GM12878 (cell line): ENCODE measurements around the gene ENOX2. TPM values are rescaled to one million over a fixed set of nuclear protein-coding genes. Genes with fewer than 3 reads are reported as not detected.

ENCODE experiments used
- ATAC-seq: fragments of 200-7000 bp; cut with Tn5 transposase; 3 replicates; pipeline ENCODE4 v1.9.1; 2020; ENCODE audit warnings: mild to moderate bottlenecking, moderate library complexity
- BruUV-seq: library from RNA; stranded (reverse); fragments of 400-500 nt; replicated peaks from 2 replicates; lab custom pipeline; 2021; lab: Mats Ljungman, UMichigan
- CTCF ChIA-PET: fragments of 300-600 bp; sonication (Branson Sonifier 250); formaldehyde crosslinking; extraction: SDS; loops from one replicate; lab custom pipeline; 2021; ENCODE audit warnings: inconsistent platforms; lab: Yijun Ruan, JAX
- POLR2A ChIA-PET: fragments of 350-600 bp; formaldehyde crosslinking; extraction: SDS; loops from one replicate; lab custom pipeline; 2021; ENCODE audit warnings: inconsistent platforms; lab: Charles Lee
- RAD21 ChIA-PET: fragments of 300-600 bp; sonication (Branson Sonifier 250); formaldehyde crosslinking; loops from one replicate; lab custom pipeline; 2023; ENCODE audit warnings: antibody characterized with exemption; ENCODE audit not compliant: unreplicated experiment; lab: Charles Lee
- SMC1A ChIA-PET: fragments of 300-600 bp; sonication (Branson Sonifier 250); formaldehyde crosslinking; loops from one replicate; lab custom pipeline; 2023; ENCODE audit not compliant: unreplicated experiment, uncharacterized antibody; lab: Charles Lee
- DNase-seq: peaks from one replicate; pipeline ENCODE4 v3.0.0-alpha.2; 2011; ENCODE audit warnings: low read depth, low spot score
- FAIRE-seq: peaks from 3 replicates; lab custom pipeline; 2011; peaks lifted over from hg19 to GRCh38; lab: Jason Lieb, UNC
- H2AFZ ChIP-seq: 2 replicates; pipeline ENCODE4 v1.6.0; 2011; ENCODE audit warnings: low read depth, low read length, control low read depth; ENCODE audit not compliant: control insufficient read depth
- H3K27ac ChIP-seq: 2 replicates; pipeline ENCODE4 v1.5.1; 2011; ENCODE audit warnings: control low read depth; ENCODE audit not compliant: control insufficient read depth, insufficient read depth
- H3K27me3 ChIP-seq, 2 experiments: replicated peaks in 1 of 2; 2 replicates each; pipeline versions ENCODE4 v1.6.0 to v1.6.1; 2011; ENCODE audit warnings: low read length in 1 of 2; ENCODE audit not compliant: control insufficient read depth in 2 of 2, insufficient read depth in 2 of 2
- H3K36me3 ChIP-seq, 2 experiments: 2 replicates each; pipeline ENCODE4 v1.5.1; 2011; ENCODE audit warnings: low read length in 1 of 2; ENCODE audit not compliant: control insufficient read depth in 2 of 2, insufficient read depth in 2 of 2
- H3K4me1 ChIP-seq: 2 replicates; pipeline ENCODE4 v1.6.1; 2011; ENCODE audit warnings: mild to moderate bottlenecking, low read length, moderate library complexity, mixed read lengths; ENCODE audit not compliant: control insufficient read depth, insufficient read depth
- H3K4me2 ChIP-seq: 2 replicates; pipeline ENCODE4 v1.6.0; 2011; ENCODE audit warnings: control low read depth; ENCODE audit not compliant: control insufficient read depth, insufficient read depth
- H3K4me3 ChIP-seq: fragments of 200-600 bp; sonication (generic); 2 replicates; pipeline ENCODE4 v1.5.1; 2016
- H3K79me2 ChIP-seq: 2 replicates; pipeline ENCODE4 v1.6.0; 2011; ENCODE audit warnings: low read length; ENCODE audit not compliant: control insufficient read depth, insufficient read depth
- H3K9ac ChIP-seq: 2 replicates; pipeline ENCODE4 v1.8.0; 2011; ENCODE audit warnings: low read length, control low read depth, mixed read lengths; ENCODE audit not compliant: control insufficient read depth, insufficient read depth
- H3K9me3 ChIP-seq: replicated peaks from 3 replicates; pipeline ENCODE4 v1.5.1; 2011; ENCODE audit warnings: mild to moderate bottlenecking, low read length; ENCODE audit not compliant: control insufficient read depth, insufficient read depth
- H4K20me1 ChIP-seq: 2 replicates; pipeline ENCODE4 v1.6.0; 2011; ENCODE audit not compliant: control insufficient read depth, insufficient read depth
- CBX5 ChIP-seq: sonication (generic); IDR thresholded peaks from 2 replicates; pipeline ENCODE4 v1.6.1; 2016; ENCODE audit warnings: low read depth, moderate library complexity, mild to moderate bottlenecking, inconsistent platforms
- CHD1 ChIP-seq: IDR thresholded peaks from 2 replicates; pipeline ENCODE4 v1.6.1; 2012; ENCODE audit warnings: low read depth, low read length, improper control_type of control experiment
- CHD4 ChIP-seq: fragments of 200-600 bp; sonication (generic); IDR thresholded peaks from 2 replicates; pipeline ENCODE4 v1.6.1; 2016; ENCODE audit warnings: mild to moderate bottlenecking
- EZH2 ChIP-seq: IDR thresholded peaks from 2 replicates; pipeline ENCODE4 v1.6.1; 2012; ENCODE audit warnings: low read depth, mild to moderate bottlenecking, control low read depth, inconsistent platforms, low read length, borderline replicate concordance; ENCODE audit not compliant: control insufficient read depth
- IRF4 ChIP-seq: IDR thresholded peaks from 2 replicates; pipeline ENCODE4 v1.6.1; 2011; ENCODE audit warnings: low read depth, low read length
- IRF5 ChIP-seq: fragments of 450-650 bp; IDR thresholded peaks from 2 replicates; pipeline ENCODE4 v1.6.1; 2017; ENCODE audit warnings: borderline replicate concordance
- MEF2A ChIP-seq: IDR thresholded peaks from 2 replicates; pipeline ENCODE4 v1.6.1; 2011; ENCODE audit warnings: low read depth, mild to moderate bottlenecking, low read length, moderate library complexity; ENCODE audit not compliant: insufficient read depth
- POLR2A ChIP-seq: IDR thresholded peaks from 2 replicates; pipeline ENCODE4 v1.6.1; 2011; ENCODE audit warnings: low read depth, mild to moderate bottlenecking, low read length
- SKIL ChIP-seq: fragments of 450-650 bp; IDR thresholded peaks from 2 replicates; pipeline ENCODE4 v1.6.1; 2017; ENCODE audit warnings: mild to moderate bottlenecking, low read depth, inconsistent platforms; ENCODE audit not compliant: poor library complexity, severe bottlenecking
- SMARCA5 ChIP-seq: fragments of 450-650 bp; IDR thresholded peaks from 2 replicates; pipeline ENCODE4 v1.6.1; 2017; ENCODE audit warnings: mild to moderate bottlenecking
- SUPT20H ChIP-seq: IDR thresholded peaks from 2 replicates; pipeline ENCODE4 v1.6.1; 2011; ENCODE audit warnings: low read depth, mild to moderate bottlenecking, low read length, moderate library complexity, borderline replicate concordance; ENCODE audit not compliant: control insufficient read depth
- ZNF207 ChIP-seq: fragments of 450-650 bp; IDR thresholded peaks from 2 replicates; pipeline ENCODE4 v1.6.1; 2014; ENCODE audit warnings: antibody characterized with exemption, mild to moderate bottlenecking, borderline replicate concordance
- ZNF24 ChIP-seq: fragments of 450-650 bp; IDR thresholded peaks from 2 replicates; pipeline ENCODE4 v1.6.1; 2017; ENCODE audit warnings: antibody characterized with exemption, mild to moderate bottlenecking
- ZNF592 ChIP-seq: fragments of 450-650 bp; IDR thresholded peaks from 2 replicates; pipeline ENCODE4 v1.6.1; 2017; ENCODE audit warnings: mild to moderate bottlenecking, moderate library complexity
- WGBS: methylation state at CpG from one replicate; pipeline ENCODE4 v1.1.6; 2016; ENCODE audit warnings: low lambda C conversion rate; ENCODE audit not compliant: insufficient replicate concordance, insufficient coverage; ENCODE audit errors: missing lambda C conversion rate; 5-methylcytosine and 5-hydroxymethylcytosine counted together
- in situ Hi-C: fragments of 300-500 bp; cut with MboI; formaldehyde crosslinking; loops from 9 replicates; pipeline ENCODE4 v1.14.3; 2018; ENCODE audit warnings: mixed read lengths
- intact Hi-C: fragments of 100-400 bp; cut with micrococcal nuclease; formaldehyde crosslinking; loops from one replicate; pipeline ENCODE4 v1.14.2; 2022; ENCODE audit not compliant: unreplicated experiment
- polyA plus RNA-seq, 11 experiments: library from polyadenylated mRNA; depleted of rRNA in 4 of 11; unstranded in 6 of 11; stranded (reverse) in 5 of 11; fragments of >200 nt; fragmentation: Nextera tagmentation in 4 of 11; fragmentation: Illumina TruSeq in 1 of 11; extraction: Ambion mirVana in 4 of 11; extraction: Trizol in 1 of 11; gene quantifications; 1 replicate in 1 of 11; 2 replicates in 10 of 11; pipeline versions ENCODE4 v1.2.1 to v1.2.3, GENCODE V29; 2011 to 2016; ENCODE audit warnings: inconsistent platforms in 2 of 11, missing spikeins in 2 of 11, low read depth in 1 of 11
- total RNA-seq, 4 experiments: library from RNA; depleted of rRNA in 3 of 4; stranded (reverse); fragments of >200 nt in 3 of 4; fragmentation: Illumina TruSeq in 1 of 4; extraction: Trizol in 1 of 4; gene quantifications; 2 replicates each; pipeline versions ENCODE4 v1.2.1 to v1.2.3, GENCODE V29; 2013 to 2021

Gene ENOX2
- total and polyA plus RNA-seq, 10 of the 15 experiments (the other 5 are each of a cell fraction or from before 2014, with no cell fraction given): 3.2 to 13.0 (median 7.7) TPM

GRCh38 chrX:130840345-130840744 lies 62.7 kb downstream of the ENOX2 start (continued):
- no peak for TF ChIP-seq SKIL
- TF ChIP-seq ZNF24: no peak

- H3K4me1 ChIP-seq: no peaks in the 10 kb centered on the region
- ChIA-PET POLR2A (no interaction called here), RAD21 (no interaction called here), CTCF (interaction anchor here (1.0 kb wide), 1 partner anchor 12 kb away, joined by 3 read pairs; no protein-coding TSS in a partner anchor), SMC1A (interaction anchor here (0.6 kb wide), 1 partner anchor 94 kb away, joined by 3 read pairs; no protein-coding TSS in a partner anchor)
- ATAC-seq: no peak
- BruUV-seq: no TSS peak
- no peaks in the 10 kb centered on the region for H3K36me3 ChIP-seq
- no peaks in the 10 kb centered on the region for H3K9me3 ChIP-seq
- no peak overlapping the region for H3K4me2 ChIP-seq
- no peak for FAIRE-seq
- in situ Hi-C loops: no loop called here
- no peak for DNase-seq
- no peaks in the 10 kb centered on the region for H3K79me2 ChIP-seq
- no peaks in the 10 kb centered on the region for H4K20me1 ChIP-seq
- no peak overlapping the region for H3K27ac ChIP-seq
- no peak overlapping the region for H3K4me3 ChIP-seq
- no peaks in the 10 kb centered on the region for H3K27me3 ChIP-seq
- WGBS: 0% methylated on average over 2 of the region's 2 CpGs
- H3K9ac ChIP-seq: no peak overlapping the region
- no peak overlapping the region for H2AFZ ChIP-seq
- intact Hi-C loops: no loop called here
- no peak for TF ChIP-seq SMARCA5
- TF ChIP-seq CHD4: no peak
- no peak for TF ChIP-seq SKIL
- no peak for TF ChIP-seq IRF4
- TF ChIP-seq CHD1: no peak
- no peak for TF ChIP-seq CBX5
- no peak for TF ChIP-seq SUPT20H
- no peak for TF ChIP-seq POLR2A
- no peak for TF ChIP-seq IRF5
- TF ChIP-seq ZNF592: no peak
- TF ChIP-seq ZNF207: no peak
- TF ChIP-seq EZH2: no peak
- TF ChIP-seq MEF2A: no peak
Measured at GRCh38 chrX:130836447-130836846, 66.6 kb downstream of the ENOX2 start.
